Mesodermal cell (in vitro differentiated cells): Measurements from ENCODE around the gene KLHL25. TPM values are rescaled to one million over a fixed set of nuclear protein-coding genes. Genes with fewer than 3 reads are reported as not detected.

ENCODE experiments used
- H3K27ac ChIP-seq: 2 replicates; pipeline ENCODE4 v1.7.0; 2013; ENCODE audit warnings: mild to moderate bottlenecking, low read depth, low read length, moderate library complexity; ENCODE audit not compliant: severe bottlenecking
- H3K36me3 ChIP-seq: 2 replicates; pipeline ENCODE4 v1.7.1; 2013; ENCODE audit warnings: mild to moderate bottlenecking, low read length, moderate library complexity; ENCODE audit not compliant: control insufficient read depth, insufficient read depth
- H3K4me1 ChIP-seq: one replicate; pipeline ENCODE4 v1.7.1; 2013; ENCODE audit warnings: mild to moderate bottlenecking, low read length; ENCODE audit not compliant: insufficient read depth, control insufficient read depth, poor library complexity, severe bottlenecking
- H3K4me3 ChIP-seq: 2 replicates; pipeline ENCODE4 v1.7.0; 2013; ENCODE audit warnings: low read length, control low read depth, mild to moderate bottlenecking; ENCODE audit not compliant: insufficient read depth, poor library complexity, severe bottlenecking; ENCODE audit errors: extremely low read depth
- H3K9me3 ChIP-seq: 2 replicates; pipeline ENCODE4 v1.7.1; 2013; ENCODE audit warnings: mild to moderate bottlenecking, low read length, moderate library complexity; ENCODE audit not compliant: control insufficient read depth
- WGBS, 2 experiments: methylation state at CpG; one replicate each; pipeline ENCODE4 v1.1.5; 2013; ENCODE audit warnings: missing lambda C conversion rate in 2 of 2; ENCODE audit not compliant: insufficient coverage in 2 of 2; 5-methylcytosine and 5-hydroxymethylcytosine counted together
- polyA plus RNA-seq, 2 experiments: library from polyadenylated mRNA; stranded (reverse); fragments of 50-300 nt; gene quantifications; one replicate each; pipeline ENCODE4 v1.2.3, GENCODE V29; 2013

The KLHL25 gene
- polyA plus RNA-seq (2013, experiment 1 of 2) = 8.1 TPM
- polyA plus RNA-seq (2013, experiment 2 of 2) = 6.4 TPM

- WGBS, 2 experiments = 1% methylated on average over 30 to 49 of the region's 71 CpGs
- Histone ChIP-seq H3K4me3 (peak within 1 kb of the TSS; percentile 88), H3K36me3 (peaks cover 3% of the 10 kb centered on the region), H3K27ac (peak within 1 kb of the TSS; percentile 81), H3K9me3 (no peaks in the 10 kb centered on the region), H3K4me1 (peaks cover 3% of the 10 kb centered on the region)
These were observed at the start of gene KLHL25 for GRCh38 chr15:85794598-85795336. TSS of gene KLHL25 (minus strand) at chr15:85794925. CDS start at chr15:85769810, 25,115 bp downstream.

GRCh38 chr15:85840802-85841152 lies 46.1 kb upstream of the KLHL25 start:
- Histone ChIP-seq H3K4me1 (no peaks in the 10 kb centered on the region), H3K27ac (no peak overlapping the region), H3K4me3 (no peak overlapping the region), H3K9me3 (peaks cover 5% of the 10 kb centered on the region), H3K36me3 (no peaks in the 10 kb centered on the region)
- WGBS, 2 experiments = 3% methylated on average over 5 of the region's 8 CpGs; no CpG with 5 or more reads in 1 of the 2 experiments

GRCh38 chr15:85840079-85840801 lies 45.5 kb upstream of the KLHL25 start:
- 8 to 15% methylated on average over 22 to 24 of the region's 32 CpGs for WGBS, 2 experiments
- peaks cover 5% of the 10 kb centered on the region for H3K9me3 ChIP-seq
- no peak overlapping the region for H3K4me3 ChIP-seq
- no peaks in the 10 kb centered on the region for H3K4me1 ChIP-seq
- no peaks in the 10 kb centered on the region for H3K36me3 ChIP-seq
- H3K27ac ChIP-seq = no peak overlapping the region

GRCh38 chr15:85839643-85840042 lies 44.9 kb upstream of the KLHL25 start:
- Histone ChIP-seq H3K4me1 (no peaks in the 10 kb centered on the region), H3K36me3 (no peaks in the 10 kb centered on the region), H3K4me3 (no peak overlapping the region), H3K27ac (no peak overlapping the region), H3K9me3 (peaks cover 5% of the 10 kb centered on the region)
- 100% methylated on average over 1 of the region's 2 CpGs for WGBS, 2 experiments

- Histone ChIP-seq H3K4me1 (no peaks in the 10 kb centered on the region), H3K4me3 (no peak overlapping the region), H3K36me3 (no peaks in the 10 kb centered on the region), H3K27ac (no peak overlapping the region), H3K9me3 (peaks cover 5% of the 10 kb centered on the region)
- 89% methylated on average over 6 to 7 of the region's 8 CpGs for WGBS, 2 experiments
These were observed 43.9 kb upstream of the KLHL25 start for GRCh38 chr15:85838655-85839054.

GRCh38 chr15:85837881-85838280 lies 43.2 kb upstream of the KLHL25 start:
- H3K9me3 ChIP-seq = no peaks in the 10 kb centered on the region
- H3K4me1 ChIP-seq = no peaks in the 10 kb centered on the region
- H3K36me3 ChIP-seq = no peaks in the 10 kb centered on the region
- 100% methylated on average over 1 of the region's 2 CpGs; no CpG with 5 or more reads in 1 of the 2 experiments for WGBS, 2 experiments
- H3K4me3 ChIP-seq = no peak overlapping the region
- H3K27ac ChIP-seq = no peak overlapping the region

- Histone ChIP-seq H3K4me3 (no peak overlapping the region), H3K4me1 (no peaks in the 10 kb centered on the region), H3K9me3 (no peaks in the 10 kb centered on the region), H3K27ac (no peak overlapping the region), H3K36me3 (no peaks in the 10 kb centered on the region)
- 75 to 80% methylated on average over 6 of the region's 6 CpGs for WGBS, 2 experiments
These were observed 42.3 kb upstream of the KLHL25 start for GRCh38 chr15:85837011-85837433.

- peaks cover 3% of the 10 kb centered on the region for H3K4me1 ChIP-seq
- no peak overlapping the region for H3K27ac ChIP-seq
- H3K4me3 ChIP-seq = no peak overlapping the region
- WGBS, 2 experiments = 92 to 93% methylated on average over 2 to 3 of the region's 3 CpGs
- H3K9me3 ChIP-seq = no peaks in the 10 kb centered on the region
- no peaks in the 10 kb centered on the region for H3K36me3 ChIP-seq
These were observed 39.9 kb upstream of the KLHL25 start for GRCh38 chr15:85834651-85835050.

- Histone ChIP-seq H3K36me3 (no peaks in the 10 kb centered on the region), H3K4me1 (peaks cover 3% of the 10 kb centered on the region), H3K9me3 (no peaks in the 10 kb centered on the region), H3K27ac (no peak overlapping the region), H3K4me3 (no peak overlapping the region)
- 95 to 100% methylated on average over 1 to 3 of the region's 4 CpGs for WGBS, 2 experiments
These were observed 37.7 kb upstream of the KLHL25 start for GRCh38 chr15:85832394-85832793.

- H3K36me3 ChIP-seq = no peaks in the 10 kb centered on the region
- WGBS, 2 experiments = 65 to 78% methylated on average over 11 to 13 of the region's 15 CpGs
- H3K4me1 ChIP-seq = peaks cover 3% of the 10 kb centered on the region
- H3K9me3 ChIP-seq = no peaks in the 10 kb centered on the region
- no peak overlapping the region for H3K4me3 ChIP-seq
- no peak overlapping the region for H3K27ac ChIP-seq
These were observed 36.8 kb upstream of the KLHL25 start for GRCh38 chr15:85831415-85832113.
